IPS-18c (cell line): ENCODE data around the gene CLIP2.
"Not testable (repeated sequence)": the region's sequence is repeated elsewhere in the genome, so short reads cannot be mapped to it uniquely, and the experiment has no call there.

Source experiments
- H3K4me3 ChIP-seq: 2 replicates; pipeline ENCODE4 v1.7.0; 2013; ENCODE audit warnings: low read depth, mild to moderate bottlenecking, low read length, moderate library complexity; ENCODE audit not compliant: insufficient read depth
- H3K9me3 ChIP-seq: one replicate; pipeline ENCODE4 v1.6.1; 2013; ENCODE audit warnings: mild to moderate bottlenecking, low read length, moderate library complexity; ENCODE audit not compliant: control insufficient read depth, insufficient read depth

Gene CLIP2

DNA sequence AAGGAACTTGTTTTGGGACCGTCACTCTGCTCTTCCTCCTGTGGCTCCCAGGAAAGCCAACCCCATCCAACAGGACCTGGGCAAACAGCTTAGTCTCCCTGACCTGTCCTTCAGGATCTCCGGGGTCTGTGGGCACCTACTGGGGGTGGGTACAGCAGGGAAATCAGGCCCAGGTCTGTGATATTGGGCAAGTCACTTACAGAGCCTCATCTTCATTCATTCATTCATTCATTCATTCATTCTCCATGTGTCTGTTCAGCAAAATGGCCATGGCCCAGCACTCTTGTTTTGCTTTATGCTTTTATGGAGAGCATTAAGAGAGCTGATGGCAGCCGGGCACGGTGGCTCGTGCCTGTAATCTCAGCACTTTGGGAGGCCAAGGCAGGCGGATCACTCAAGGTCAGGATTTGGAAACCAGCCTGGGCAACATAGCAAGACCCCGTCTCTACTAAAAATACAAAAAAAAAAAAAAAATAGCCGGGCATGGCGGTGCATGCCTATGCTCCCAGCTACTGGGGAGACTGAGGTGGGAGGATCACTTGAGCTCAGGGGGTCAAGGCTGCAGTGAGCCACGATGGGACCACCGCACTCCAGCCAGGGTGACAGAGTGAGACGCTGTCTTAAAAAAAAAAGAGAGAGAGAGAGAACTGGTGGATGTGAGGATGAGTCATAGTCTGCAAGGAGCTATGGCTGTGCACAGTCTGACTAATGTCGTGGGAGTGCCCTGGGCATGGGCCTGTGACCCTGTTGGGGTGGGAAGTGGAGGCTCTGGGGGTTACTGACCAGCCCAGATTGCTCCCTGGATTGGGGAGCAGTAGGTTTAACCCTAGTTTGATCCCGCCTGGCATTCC, 54.3 kb downstream of the CLIP2 start:
- H3K4me3 ChIP-seq: no peak overlapping the region
- no peaks in the 10 kb centered on the region for H3K9me3 ChIP-seq

DNA sequence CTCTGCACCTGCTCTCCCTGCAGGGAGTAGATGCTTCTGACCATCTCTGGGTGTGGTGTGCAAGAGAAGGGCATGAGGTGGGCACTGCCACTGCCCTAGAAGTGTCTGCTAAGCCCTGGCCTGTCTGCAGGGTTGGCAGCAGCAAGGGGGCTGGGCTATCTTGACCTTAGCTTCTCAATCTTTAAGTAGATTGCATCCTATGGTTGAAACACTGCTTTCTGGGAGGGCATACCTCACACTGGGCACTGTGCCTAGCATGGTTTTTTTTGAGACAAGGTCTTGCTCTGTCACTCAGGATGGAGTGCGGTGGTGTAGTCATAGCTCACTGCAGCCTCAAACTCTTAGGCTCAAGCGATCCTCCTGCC, 54.9 kb downstream of the CLIP2 start:
- Histone ChIP-seq H3K4me3 (no peak overlapping the region), H3K9me3 (no peaks in the 10 kb centered on the region)

DNA sequence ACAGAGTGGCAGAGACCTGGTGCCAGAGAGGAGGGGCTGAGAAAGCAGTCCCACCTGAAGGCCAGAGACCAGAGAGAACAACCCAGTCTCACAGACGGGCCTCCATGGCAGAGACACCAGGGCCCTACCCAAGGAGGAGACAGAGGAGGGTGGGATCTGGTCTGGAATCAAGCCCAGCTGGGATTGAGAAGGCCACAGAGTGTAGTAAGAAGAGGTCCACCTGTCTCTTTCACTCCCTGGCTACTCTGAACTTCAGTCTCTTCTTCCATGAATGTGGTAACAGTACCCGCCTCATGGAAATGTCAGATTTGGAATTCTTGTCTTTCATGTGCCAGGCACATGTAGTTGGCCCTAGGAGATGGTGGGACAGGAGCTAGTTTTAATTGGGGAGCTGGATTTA, 55.6 kb downstream of the CLIP2 start:
- H3K4me3 ChIP-seq: no peak overlapping the region
- no peaks in the 10 kb centered on the region for H3K9me3 ChIP-seq

DNA sequence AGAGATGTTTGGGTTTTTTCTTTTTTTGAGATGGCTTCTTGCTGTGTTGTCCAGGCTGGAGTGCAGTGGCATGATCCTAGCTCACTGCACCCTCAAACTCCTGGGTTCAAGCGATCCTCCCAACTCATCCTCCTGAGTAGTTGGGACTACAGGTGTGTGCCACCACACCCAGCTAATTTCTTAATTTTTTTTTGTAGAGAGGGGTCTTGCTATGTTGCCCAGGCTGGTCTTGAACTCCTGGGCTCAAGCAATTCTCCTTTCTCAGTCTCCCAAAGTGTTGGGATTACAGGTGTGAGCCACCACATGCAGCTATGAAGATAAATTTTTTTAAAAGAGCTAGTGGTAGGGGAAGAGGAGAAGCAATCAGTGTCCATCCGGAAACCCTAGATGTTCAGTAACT, 56.8 kb downstream of the CLIP2 start:
- no peak overlapping the region for H3K4me3 ChIP-seq
- no peaks in the 10 kb centered on the region for H3K9me3 ChIP-seq

DNA sequence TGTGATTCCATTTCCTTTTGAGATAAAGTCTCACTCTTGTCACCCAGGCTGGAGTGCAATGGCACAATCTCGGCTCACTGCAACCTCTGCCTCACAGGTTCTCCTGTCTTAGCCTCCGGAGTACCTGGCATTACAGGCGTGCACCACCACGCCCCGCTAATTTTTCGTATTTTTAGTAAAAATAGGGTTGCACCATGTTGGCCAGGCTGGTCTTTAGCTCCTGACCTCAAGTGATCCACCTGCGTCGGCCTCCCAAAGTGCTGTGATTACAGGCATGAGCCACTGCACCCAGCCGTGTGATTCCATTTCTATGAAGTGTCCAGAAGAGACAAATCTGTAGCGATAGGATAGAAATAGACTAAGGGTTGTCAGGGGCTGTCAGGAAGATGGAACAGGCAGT, 60.4 kb downstream of the CLIP2 start:
- no peaks in the 10 kb centered on the region for H3K9me3 ChIP-seq
- no peak overlapping the region for H3K4me3 ChIP-seq

DNA sequence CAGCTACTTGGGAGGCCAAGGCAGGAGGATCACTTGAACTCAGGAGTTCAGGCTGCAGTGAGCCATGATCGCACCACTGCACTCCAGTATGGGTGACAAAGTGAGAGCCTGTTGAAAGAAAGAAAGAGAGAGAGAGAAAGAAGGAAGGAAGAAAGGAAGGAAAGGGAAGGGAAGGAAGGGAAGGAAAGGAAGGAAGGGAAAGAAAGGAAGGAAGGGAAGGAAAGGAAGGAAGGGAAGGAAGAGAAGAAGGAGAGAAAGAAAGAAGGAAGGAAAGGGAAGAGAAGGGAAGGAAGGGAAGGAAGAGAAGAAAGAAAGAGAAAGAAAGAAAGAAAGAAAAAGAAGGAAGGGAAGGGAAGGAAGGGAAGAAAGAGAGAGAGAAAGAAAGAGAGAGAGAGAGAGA, 61.5 kb downstream of the CLIP2 start:
- no peaks in the 10 kb centered on the region for H3K9me3 ChIP-seq
- H3K4me3 ChIP-seq: no peak overlapping the region

DNA sequence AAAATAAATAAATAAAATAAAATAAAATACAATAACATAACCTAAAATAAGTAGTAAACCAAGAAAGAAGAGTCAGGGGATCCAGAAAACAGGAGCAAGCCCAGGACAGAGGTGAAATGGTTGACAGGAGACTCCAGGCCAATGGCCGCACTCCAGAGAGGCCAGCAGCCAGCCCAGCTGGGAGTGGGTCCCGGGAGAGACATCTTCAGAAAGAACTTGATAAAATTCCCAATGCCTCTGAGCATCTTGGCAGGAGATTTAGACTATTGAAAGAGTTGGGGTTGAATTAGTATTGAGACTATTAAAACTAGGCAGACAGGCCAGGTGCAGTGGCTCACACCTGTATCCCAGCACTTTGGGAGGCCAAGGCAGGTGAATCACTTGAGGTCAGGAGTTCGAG, 62.6 kb downstream of the CLIP2 start:
- peaks cover 2% of the 10 kb centered on the region for H3K9me3 ChIP-seq
- no peak overlapping the region for H3K4me3 ChIP-seq

DNA sequence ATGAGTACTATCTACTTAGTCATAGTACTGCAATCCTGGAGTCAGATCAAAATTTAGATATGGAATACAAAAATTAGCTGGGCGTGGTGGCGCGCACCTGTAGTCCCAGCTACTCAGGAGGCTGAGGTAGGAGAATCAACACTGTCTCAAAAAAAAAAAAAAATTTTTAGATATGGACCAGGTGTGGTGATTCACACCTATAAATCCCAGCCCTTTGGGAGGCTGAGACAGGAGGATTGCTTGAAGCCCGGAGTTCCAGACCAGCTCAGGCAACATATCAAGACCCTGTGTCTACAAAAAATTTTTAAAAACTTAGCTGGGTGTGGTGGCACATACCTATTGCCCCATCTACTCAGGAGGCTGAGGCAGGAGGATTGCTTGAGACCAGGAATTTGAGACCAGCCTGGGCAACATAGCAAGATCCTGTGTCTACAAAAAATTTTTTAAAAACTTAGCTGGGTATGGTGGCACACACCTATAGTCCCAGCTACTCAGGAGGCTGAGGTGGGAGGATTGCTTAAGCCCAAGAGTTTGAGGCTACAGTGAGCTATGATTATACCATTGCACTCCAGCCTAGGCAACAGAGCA, 63.4 kb downstream of the CLIP2 start:
- not testable (repeated sequence) for H3K4me3 ChIP-seq, H3K9me3 ChIP-seq

DNA sequence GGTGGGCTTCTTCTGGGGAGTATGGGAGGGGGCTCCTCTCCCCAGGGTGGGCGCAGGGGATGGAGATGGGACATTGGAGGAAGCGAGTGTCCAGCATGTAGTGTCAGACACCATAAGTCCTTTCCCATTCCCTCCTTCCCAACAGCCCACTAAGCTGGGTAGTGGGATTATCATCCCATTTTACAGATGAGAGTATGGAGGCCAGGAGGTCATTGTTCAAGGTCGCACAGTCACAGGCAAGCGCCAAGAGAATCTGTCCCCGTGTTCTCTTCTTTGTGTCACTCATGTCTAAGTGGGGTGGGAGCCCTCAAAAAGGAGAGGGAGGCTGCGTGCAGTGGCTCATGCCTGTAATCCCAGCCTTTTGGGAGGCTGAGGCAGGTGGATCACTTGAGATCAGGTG, 64.8 kb downstream of the CLIP2 start:
- no peak overlapping the region for H3K4me3 ChIP-seq
- peaks cover 2% of the 10 kb centered on the region for H3K9me3 ChIP-seq

DNA sequence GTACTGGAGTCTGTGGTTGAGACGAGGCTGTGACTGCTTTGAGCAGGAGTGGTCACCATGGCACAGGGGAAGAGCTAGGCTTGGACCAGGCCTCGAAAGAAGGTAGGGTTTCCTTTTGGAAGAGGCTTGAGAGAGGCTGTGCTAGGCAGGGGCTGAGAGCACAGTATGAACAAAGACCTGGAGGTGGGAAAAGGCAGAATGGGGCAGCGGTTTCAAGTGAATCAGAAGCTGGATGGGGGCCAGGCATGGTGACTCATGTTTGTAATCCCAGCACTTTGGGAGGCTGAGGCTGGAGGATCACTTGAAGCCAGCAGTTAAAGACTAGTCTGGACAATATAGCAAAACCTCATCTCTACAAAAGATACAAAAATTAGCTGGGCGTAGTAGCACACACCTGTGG, 65.9 kb downstream of the CLIP2 start:
- Histone ChIP-seq H3K9me3 (peaks cover 2% of the 10 kb centered on the region), H3K4me3 (no peak overlapping the region)

DNA sequence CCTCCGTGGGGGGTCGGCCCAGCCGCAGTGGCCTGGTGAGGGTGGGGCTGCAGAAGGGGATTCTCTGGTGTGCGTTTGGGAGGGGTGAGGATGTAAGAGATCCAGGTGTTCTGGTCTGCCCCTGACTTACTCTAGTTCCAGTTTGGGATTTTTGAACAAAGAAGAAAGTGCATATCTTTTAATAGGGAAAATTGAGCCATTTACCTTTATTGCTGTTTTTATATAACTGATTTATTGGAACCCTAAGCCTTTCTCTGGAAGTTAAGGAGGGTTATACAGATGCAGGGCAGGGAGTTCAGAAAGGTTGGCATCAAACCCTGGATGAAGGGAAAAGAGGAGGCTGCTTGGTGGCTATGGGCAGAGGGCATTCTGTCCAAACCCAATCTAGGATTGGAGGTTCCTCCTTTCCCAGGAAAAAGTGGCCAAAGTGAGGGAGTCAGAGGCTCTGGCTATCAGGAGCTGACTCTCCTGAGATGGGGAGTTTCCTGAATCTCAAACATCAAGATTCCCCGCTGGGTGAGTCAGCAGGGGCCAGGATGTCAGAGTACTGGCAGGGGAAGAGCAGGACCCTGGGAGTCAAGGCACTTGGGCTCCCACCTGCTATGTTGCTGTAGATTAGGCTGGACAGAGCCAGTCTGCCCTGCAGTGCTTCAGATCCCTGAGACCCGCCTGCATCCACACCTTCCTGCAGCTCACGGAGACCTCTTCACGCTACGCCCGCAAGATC, 67.5 kb downstream of the CLIP2 start:
- peaks cover 2% of the 10 kb centered on the region for H3K9me3 ChIP-seq
- H3K4me3 ChIP-seq: no peak overlapping the region

DNA sequence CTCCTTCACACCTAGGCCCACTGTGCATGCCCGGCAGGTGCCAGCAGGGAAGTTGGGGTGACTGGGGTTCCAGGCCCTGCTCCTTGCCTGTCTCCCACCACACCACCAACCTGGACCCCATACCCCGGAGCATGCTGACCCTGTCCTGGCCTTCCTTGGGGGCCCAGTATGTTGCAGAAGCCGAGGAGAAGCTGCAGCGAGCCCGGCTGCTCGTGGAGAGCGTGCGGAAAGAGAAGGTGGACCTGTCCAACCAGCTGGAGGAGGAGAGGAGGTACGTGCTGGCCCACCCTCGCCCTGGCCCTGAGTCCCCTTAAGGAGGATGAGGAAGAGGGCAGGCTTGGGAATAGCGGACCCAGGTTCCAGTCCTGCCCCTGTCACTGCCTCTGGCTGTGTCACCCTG, 70.8 kb downstream of the CLIP2 start:
- H3K4me3 ChIP-seq: no peak overlapping the region
- peaks cover 2% of the 10 kb centered on the region for H3K9me3 ChIP-seq

DNA sequence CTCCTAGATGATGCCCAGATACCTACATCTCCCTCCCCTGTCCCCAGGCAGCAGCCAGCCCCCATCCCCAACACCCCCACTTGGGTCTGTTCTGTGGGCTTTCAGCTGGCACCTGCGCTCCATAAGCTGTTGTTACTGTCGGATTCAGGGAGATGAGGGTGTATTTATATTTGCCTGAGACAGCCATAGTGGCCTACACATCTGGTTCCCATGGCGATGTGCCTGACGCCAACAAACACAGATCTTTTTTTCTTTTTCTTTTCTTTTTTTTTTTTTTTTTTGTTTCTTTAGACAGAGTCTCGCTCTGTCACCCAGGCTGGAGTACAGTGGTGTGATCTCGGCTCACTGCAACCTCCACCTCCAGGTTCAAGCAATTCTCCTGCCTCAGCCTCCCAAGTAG, 73.1 kb downstream of the CLIP2 start:
- H3K9me3 ChIP-seq: peaks cover 2% of the 10 kb centered on the region
- no peak overlapping the region for H3K4me3 ChIP-seq

DNA sequence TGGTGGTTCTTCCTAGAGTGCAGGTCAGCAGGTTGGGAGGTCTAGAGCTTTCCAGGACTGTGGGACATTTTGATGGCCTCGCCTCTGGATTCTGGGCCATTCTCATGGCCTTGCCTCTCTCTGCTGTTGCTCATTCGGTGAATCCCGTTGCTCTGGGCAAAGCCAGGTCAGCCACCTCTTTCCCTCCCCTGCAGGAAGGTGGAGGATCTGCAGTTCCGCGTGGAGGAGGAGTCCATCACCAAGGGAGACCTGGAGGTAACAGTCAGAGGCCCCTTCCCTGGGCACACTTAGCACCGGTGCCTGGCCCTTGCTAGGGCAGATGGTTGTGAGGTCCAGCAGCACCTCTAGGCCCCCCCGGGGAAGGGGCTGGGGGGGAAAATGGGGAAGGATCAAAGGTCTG, 74.9 kb downstream of the CLIP2 start:
- Histone ChIP-seq H3K4me3 (no peak overlapping the region), H3K9me3 (peaks cover 2% of the 10 kb centered on the region)

DNA sequence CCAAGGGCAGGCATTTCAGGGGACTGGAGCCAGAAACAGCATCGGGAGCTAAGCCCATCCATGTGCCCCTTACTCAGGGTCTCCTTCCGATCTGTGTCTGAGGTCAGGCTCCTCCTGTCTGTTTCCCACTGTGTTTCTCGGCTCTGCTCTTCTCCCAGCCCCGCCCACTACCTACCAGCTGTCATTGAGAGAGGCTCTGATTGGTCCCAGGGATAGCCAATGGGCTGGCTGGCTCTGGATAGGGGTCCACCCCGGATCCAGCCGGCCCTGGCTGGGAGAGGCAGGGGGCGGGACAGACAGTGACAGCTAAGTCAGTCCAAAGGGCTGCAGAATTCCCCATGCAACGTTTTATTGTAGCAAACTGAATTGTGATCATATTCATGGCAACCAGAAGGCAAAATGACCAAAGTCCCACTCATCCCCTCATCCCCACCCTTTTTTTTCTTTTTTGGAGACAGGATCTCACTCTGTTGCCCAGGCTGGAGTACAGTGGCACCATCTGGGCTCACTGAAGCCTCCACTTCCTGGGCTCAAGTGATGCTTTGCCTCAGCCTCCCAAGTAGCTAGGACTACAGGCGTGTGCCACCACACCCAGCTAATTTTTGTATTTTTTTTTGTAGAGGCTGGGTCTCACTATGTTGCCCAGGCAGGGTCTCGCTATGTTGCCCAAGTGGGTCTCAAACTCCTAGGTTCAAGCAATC, 76.3 kb downstream of the CLIP2 start:
- Histone ChIP-seq H3K9me3 (peaks cover 2% of the 10 kb centered on the region), H3K4me3 (no peak overlapping the region)

DNA sequence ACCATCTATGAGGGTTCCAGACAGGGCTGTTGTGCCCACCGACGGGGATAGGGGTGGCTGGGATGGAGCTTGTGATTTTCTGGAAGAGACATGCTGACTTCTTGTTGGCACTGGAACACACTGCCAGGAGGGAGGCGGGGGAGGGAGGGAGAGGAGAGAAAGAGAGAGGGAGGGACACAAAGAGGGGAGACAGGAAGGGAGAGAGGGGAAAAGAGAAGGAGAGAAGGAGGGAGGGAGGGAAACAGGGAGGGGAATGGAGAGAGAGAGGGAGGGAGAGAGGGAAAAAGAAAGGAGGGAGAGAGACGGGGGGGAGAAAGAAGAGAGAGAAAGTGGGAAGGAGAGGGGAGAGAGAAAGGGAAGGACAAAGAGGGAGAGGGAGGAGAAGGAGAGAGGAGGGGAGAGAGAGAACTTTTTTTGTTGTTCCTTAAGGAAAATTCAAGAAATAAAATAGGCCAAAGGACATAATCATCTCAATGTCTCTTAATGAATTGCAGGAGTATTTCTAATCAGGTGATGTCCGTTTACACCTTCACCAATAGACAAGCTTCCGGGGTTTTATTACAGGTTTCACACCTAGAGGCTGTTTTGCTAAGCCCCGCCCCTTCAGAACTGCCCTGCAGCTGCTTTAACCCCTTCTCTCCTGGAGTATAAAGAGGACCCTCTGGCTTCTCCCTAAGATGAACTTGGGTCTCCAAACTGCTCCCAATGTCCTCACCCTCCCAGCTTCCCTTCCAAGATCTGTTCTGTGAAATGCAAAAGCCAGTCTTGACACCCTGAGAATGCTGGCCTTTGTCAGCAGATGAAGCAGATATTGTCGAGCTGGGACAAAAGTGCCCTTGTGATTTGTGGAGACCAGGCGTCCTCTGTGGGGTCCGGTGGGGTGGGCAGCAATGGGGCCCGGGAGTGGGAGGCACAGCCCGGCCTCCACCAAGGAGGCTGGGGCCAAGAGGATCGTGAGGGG, 82.5 kb downstream of the CLIP2 start:
- peak overlapping the region; percentile 42 for H3K4me3 ChIP-seq
- H3K9me3 ChIP-seq: no peaks in the 10 kb centered on the region
